Stomach (tissue), 4 donors: ENCODE measurements around the gene CD44.

Source experiments
- CTCF ChIP-seq, 7 experiments: fragments of 450-650 bp in 4 of 7; fragments of 200-600 bp in 3 of 7; sonication (generic) in 3 of 7; IDR thresholded peaks; one replicate each; pipeline ENCODE4 v1.5.1; 2016 to 2019; ENCODE audit warnings: antibody characterized with exemption in 7 of 7, control low read depth in 2 of 7, mild to moderate bottlenecking in 1 of 7
- POLR2A ChIP-seq, 4 donors: fragments of 450-650 bp; IDR thresholded peaks; one replicate each; pipeline ENCODE4 v1.6.1; 2016; ENCODE audit warnings: antibody characterized with exemption in 4 of 4, control low read depth in 2 of 4, mild to moderate bottlenecking in 1 of 4, moderate library complexity in 1 of 4

GRCh38 chr11:35275786-35276170, 136.8 kb downstream of the CD44 start:
- TF ChIP-seq CTCF (IDR thresholded peaks at IDR 0.05) = no peak
- no peak for TF ChIP-seq POLR2A (IDR thresholded peaks at IDR 0.05)
